NCI-H1105 treated with DMSO at 0.1 percent for 48 hours (cell line): ENCODE data around the gene AGAP1.

ENCODE experiments used
- DNase-seq: peaks from one replicate; lab custom pipeline; 2025; lab: John Stamatoyannopoulos, UW

Gene AGAP1

DNA sequence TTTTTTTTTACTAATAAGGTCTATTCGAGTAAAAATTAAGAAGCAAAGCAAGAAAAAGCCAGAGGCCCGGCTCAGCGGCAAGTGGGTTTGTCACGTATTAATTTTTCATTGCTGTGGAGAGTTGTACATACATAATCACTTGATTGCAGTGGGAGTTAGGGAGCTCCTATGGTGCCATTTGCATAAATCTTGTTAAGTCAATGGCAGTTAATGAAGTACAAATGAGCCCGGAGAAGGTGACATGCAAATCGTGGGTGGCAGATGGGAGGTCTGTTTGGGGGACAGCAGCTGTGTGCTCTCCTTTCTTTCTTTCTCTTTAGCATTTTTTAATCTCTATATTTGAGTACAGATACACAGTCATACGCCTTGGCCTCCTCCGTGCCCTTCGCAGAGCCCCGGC, 317.0 kb downstream of the AGAP1 start:
- DNase-seq = no peak

GRCh38 chr2:235811446-235812184, 317.8 kb downstream of the AGAP1 start:
- DNase-seq = no peak

- no peak for DNase-seq
Observed at GRCh38 chr2:235812185-235812665, 318.4 kb downstream of the AGAP1 start.

- no peak for DNase-seq
Observed at GRCh38 chr2:235813398-235813797, 319.6 kb downstream of the AGAP1 start.

DNA sequence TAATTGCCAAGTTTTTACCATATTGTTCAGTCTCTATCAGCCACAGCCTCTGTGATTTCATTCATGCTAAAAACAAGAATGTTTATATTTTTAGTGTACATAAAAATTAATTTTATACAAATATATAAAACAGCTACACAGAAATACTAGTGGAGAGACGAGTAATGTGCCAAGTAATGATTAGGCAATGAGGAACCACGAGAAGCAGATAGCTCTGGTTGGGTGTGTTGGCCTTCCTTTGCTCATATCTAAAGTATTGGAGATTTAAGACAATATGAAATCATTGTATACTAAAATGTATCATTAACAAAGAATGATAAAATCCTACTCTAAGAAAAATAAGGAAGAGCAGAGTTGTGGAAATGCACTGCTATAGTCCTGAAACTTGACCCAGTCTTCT, 326.7 kb downstream of the AGAP1 start:
- DNase-seq = no peak

DNA sequence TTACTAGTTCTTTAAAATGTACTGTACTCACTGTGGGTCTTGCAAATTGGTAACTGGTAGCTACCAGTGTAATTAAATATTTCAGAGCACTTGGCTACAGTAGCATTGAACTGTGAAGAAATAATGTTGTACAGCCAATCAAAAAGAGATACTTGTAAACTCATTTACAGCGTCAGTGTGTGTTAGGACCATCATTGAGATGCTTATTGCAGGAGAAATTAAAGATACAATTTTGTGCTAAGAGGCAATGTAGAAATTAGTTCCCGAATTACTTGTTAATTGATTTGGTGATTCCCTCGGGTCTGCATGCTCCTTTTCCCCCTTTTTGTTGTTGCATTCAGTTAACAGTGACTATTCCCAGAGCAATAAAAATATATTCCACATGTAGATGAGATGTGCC, 330.5 kb downstream of the AGAP1 start:
- no peak for DNase-seq

DNA sequence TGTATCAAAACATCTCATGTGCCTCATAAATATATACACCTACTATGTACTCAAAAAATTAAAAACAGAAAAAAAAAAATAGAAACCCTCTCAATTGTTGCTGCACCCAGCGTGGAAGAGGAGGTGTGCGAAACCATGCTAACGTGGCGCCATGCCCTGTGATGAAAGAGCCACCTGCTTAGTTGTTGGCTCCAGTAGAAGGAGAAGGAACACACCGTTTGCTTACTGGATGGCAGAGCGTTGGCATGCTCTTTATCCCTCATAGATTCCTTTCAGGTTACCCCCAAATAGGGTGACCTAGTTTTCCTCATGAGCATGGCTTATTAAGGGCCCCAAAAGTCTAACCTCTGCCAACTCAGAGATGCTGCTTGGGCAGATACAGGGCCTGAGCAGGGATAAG, 332.1 kb downstream of the AGAP1 start:
- DNase-seq = no peak

DNA sequence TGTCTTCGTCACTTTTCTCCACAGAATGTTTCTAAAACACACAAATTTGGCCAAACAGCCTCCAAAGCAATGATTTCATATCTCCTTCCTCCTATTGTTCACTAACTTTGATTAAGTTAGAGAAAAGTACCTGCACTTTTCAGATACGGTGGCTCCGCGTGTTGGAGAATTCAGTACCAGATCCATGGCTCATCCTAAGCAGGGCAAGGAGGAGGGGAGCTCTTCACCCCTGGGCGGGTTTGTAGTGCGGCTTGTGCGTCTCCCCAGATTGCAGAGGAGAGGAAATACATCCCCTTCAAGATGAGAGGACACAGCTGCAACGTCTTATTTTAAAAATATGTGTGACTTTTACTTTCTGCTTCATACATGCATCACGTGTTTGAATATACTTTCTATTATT, 333.0 kb downstream of the AGAP1 start:
- no peak for DNase-seq

- DNase-seq = no peak
Observed at GRCh38 chr2:235827585-235827992, 333.7 kb downstream of the AGAP1 start.

DNA sequence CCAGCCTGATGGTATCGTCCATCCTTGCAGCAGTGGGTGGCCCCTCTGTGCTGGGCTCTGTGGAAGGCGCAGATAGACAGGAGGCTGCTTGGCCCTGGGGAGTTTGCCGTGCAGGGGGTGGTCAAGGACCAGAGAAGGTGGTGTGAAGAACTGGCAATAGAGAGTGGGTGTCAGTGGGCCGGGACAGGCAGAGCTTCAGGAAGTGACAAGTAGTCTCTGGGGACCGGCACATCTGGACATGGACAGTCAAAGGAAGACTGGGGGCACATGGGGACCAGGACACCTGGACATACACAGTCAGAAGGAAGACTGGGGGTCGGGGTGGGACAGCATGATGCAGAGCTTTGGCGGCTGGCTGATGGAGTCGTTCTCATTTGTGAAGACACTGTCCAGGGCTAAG, 335.9 kb downstream of the AGAP1 start:
- DNase-seq = no peak

GRCh38 chr2:235831755-235832154, 337.9 kb downstream of the AGAP1 start:
- DNase-seq = no peak

DNA sequence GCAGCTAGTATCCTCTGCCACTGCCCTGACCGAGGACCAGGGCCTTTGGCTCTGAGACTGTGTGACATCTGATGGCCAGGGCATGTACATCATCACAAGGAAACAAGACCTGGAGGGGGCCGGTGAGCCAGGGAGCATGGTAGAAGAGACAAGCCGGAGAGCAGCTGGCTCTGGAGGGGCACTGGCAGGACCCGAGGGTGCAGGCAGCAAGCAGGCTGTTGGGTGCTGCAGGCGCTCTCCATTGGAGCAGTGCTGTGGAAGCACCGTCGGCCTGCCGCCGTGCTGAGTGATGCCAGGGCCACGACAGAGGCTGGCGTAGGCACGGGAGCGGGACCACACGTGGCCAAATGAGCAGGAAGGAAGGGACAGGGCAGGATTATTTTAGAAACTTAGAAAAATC, 339.1 kb downstream of the AGAP1 start:
- no peak for DNase-seq

DNA sequence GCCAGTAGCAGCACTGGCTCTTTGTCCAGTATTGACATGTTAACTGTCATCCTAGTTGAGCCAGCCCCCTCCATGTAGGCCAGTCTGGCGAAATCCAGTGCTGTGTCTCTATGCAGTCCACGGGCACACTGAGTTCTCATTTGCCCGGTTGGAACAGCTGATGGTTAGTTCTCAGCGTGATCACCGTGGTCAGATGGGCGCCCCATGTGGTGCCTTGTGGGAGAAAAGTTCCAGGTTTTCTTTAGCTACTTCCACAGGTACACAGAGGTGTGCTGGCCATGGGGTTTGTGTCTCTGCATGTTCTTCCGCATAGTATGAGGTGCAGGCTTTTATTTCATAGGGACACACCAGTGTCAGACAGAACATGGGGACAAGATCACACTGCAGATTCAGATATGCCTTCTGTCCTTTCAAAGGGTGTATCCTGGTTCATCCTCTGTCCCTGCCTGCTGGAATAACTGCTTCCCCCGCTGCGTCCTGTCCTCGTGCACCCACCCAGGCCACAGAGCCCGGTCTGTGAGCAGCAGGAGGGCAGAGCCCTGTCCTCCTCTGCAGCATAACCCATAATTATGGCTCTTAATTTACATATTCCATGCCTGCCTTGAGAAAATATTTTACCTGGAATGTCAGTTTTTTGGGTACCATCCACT, 340.3 kb downstream of the AGAP1 start:
- DNase-seq = no peak

- no peak for DNase-seq
Observed at GRCh38 chr2:235834781-235835180, 340.9 kb downstream of the AGAP1 start.

GRCh38 chr2:235835810-235836209, 342.0 kb downstream of the AGAP1 start:
- DNase-seq = peak; percentile 95

- no peak for DNase-seq
Observed at GRCh38 chr2:235836491-235836911, 342.7 kb downstream of the AGAP1 start.

DNA sequence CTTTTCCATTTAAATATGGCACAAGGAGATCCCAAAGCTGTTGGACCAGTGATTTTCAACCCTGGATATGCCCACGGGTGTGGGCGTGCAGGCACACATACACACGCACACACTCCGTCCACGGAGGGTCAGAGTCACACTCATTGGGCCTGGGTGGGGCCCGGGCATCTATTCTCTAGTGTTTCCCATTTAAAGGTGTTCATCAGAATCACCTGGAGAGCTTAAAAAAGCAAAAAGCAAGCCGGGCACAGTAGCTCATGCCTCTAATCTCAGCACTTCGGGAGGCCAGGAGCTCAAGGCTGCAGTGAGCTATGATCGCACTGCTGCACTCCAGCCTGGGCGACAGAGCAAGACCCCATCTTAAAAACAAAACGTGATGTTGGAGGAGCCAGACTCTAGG, 345.4 kb downstream of the AGAP1 start:
- DNase-seq = no peak

DNA sequence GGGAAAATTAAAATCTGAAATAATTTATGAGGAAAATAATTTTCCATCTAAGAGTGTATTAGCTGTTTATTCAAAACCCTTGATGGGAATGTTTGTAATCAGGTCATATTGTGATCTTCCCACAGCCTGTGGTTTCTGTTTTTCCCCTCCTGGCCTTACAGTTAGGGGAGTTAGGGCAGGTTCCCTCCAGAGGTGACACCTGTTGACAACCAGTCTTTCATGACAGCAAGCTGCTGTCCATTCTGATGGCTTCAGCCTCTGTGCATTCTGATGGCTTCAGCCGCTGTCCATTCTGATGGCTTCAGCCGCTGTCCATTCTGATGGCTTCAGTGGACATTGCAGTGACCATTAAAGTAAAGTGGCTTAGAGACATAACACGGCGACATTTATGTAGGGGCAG, 346.1 kb downstream of the AGAP1 start:
- no peak for DNase-seq

GRCh38 chr2:235841863-235842262, 348.0 kb downstream of the AGAP1 start:
- DNase-seq = no peak

DNA sequence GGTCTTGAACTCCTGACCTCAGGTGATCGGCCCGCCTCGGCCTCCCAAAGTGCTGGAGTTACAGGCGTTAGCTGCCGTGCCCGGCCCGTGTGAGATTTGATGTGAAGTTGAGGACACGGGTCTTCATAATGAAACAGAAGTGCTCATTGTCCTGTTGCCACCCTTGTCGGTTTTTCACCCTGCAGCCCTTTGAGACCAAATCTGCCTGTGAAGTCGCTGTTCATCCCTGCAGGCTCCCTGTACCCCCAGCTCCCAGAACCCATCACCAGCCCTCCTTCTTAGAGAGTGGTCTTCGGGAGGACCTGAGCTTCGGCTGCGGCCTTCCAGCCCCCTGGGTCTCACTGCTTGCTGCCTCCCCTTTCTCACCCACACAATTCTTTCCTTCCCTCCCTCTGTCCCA, 349.1 kb downstream of the AGAP1 start:
- DNase-seq = no peak

- no peak for DNase-seq
Observed at GRCh38 chr2:235843591-235844395, 349.9 kb downstream of the AGAP1 start.

- DNase-seq = no peak
Observed at GRCh38 chr2:235844561-235844960, 350.7 kb downstream of the AGAP1 start.

GRCh38 chr2:235845245-235845644, 351.4 kb downstream of the AGAP1 start:
- DNase-seq = no peak
